ENCODE measurements around the gene STX2. TPM values are rescaled to one million over a fixed set of nuclear protein-coding genes. Genes with fewer than 3 reads are reported as not detected.

The STX2 gene
- total and polyA plus RNA-seq, 2 donors (not counting 3 experiments of a cell fraction or from before 2014, with no cell fraction given): 26.2 to 32.6 TPM

DNA sequence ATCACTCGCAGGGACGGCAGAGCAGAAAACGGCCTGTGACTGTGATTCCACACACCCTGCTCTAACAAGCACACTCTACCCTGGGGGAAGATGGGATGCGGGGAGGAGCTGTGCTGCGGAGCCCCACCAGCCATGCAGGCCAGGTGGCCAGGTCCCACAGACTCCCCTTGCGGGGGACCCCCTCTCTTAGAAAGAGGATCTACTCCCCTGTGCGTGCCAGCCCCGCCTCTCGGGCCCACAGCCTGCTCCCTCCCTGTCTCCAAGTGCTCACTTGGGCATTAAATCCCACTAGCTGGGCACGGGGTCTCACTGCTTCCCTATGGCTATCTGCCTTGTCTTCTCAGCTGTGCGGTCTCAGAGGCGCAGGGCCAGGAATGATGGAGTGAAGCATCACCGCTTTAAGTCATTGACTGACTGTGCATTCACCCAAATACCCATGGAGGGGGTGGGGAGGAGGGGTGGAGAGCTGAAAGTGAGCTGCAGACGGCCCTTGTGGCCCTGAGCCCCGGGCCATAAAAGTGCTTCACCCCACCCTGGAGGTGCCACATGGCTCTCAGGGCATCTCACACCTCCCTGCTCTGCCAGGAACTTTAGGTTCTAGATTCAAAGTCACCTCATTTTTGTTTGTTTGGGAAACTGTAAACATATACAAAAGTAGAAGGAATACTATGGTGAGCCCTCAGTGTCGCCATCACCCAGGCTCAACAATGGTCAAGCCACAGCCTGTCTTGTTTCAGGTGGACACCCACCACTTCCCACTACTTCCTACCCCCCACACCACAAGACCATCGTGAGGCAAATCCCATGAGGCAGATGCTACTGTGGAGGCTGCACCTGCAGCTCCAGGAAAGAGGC, 9.4 kb downstream of the STX2 start:
- Histone ChIP-seq H4K20me1 (replicated peaks; ENCODE audit: control insufficient read depth, extremely low read depth, insufficient read depth, low read length) (no peaks in the 10 kb centered on the region), H3K9ac (replicated peaks; ENCODE audit: extremely low read depth, insufficient read depth, low read length) (no peak overlapping the region), H3K9me1 (replicated peaks; ENCODE audit: control insufficient read depth, extremely low read depth, insufficient read depth, low read length) (no peaks in the 10 kb centered on the region), H3K4me2 (ENCODE audit: insufficient read depth, low read length) (no peak overlapping the region), H3K79me2 (ENCODE audit: control insufficient read depth, insufficient read depth, low read length) (peaks cover 53% of the 10 kb centered on the region), H3K36me3 (ENCODE audit: control insufficient read depth in 2 of 2, extremely low read depth in 1 of 2, insufficient read depth in 2 of 2, low read length in 2 of 2) (no peaks in the 10 kb centered on the region), H3K9me3 (replicated peaks; ENCODE audit: control insufficient read depth, insufficient read depth, low read length) (no peaks in the 10 kb centered on the region), H3K27ac (ENCODE audit: insufficient read depth, low read depth, low read length) (no peak overlapping the region), H3K27me3 (ENCODE audit: control insufficient read depth in 2 of 2, insufficient read depth in 2 of 2, low read length in 2 of 2) (no peaks in the 10 kb centered on the region), H2AFZ (ENCODE audit: low read depth, low read length) (no peak overlapping the region), H3K4me1 (ENCODE audit: control insufficient read depth, extremely low read depth, insufficient read depth, low read length) (no peaks in the 10 kb centered on the region), H3K4me3 (replicated peaks in 1 of 3; ENCODE audit: insufficient read depth in 1 of 3, low read depth in 1 of 3, low read length in 3 of 3) (no peak overlapping the region)
- TF ChIP-seq EZH2 (IDR thresholded peaks at IDR 0.05; ENCODE audit: borderline replicate concordance, low read depth, low read length, severe bottlenecking) (no peak), JUN (IDR thresholded peaks at IDR 0.05; ENCODE audit: borderline replicate concordance, insufficient read depth, insufficient read length, low read depth) (no peak), POLR2AphosphoS5 (IDR thresholded peaks at IDR 0.05; ENCODE audit: insufficient read depth, low read depth, low read length) (no peak), MYC (IDR thresholded peaks at IDR 0.05; ENCODE audit: low read depth, low read length) (no peak), POLR2A (IDR thresholded peaks at IDR 0.05; ENCODE audit: low read depth, low read length) (no peak), FOS (IDR thresholded peaks at IDR 0.05; ENCODE audit: borderline replicate concordance, insufficient read depth, low read length) (no peak), GATA2 (IDR thresholded peaks at IDR 0.05; ENCODE audit: insufficient read depth, insufficient read length, low read depth, low read length) (no peak)
- TF ChIP-seq, protein P1, sequence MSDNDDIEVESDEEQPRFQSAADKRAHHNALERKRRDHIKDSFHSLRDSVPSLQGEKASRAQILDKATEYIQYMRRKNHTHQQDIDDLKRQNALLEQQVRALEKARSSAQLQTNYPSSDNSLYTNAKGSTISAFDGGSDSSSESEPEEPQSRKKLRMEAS (IDR thresholded peaks at IDR 0.05; ENCODE audit: insufficient read depth, insufficient read length): no peak
- TF ChIP-seq, protein P2, sequence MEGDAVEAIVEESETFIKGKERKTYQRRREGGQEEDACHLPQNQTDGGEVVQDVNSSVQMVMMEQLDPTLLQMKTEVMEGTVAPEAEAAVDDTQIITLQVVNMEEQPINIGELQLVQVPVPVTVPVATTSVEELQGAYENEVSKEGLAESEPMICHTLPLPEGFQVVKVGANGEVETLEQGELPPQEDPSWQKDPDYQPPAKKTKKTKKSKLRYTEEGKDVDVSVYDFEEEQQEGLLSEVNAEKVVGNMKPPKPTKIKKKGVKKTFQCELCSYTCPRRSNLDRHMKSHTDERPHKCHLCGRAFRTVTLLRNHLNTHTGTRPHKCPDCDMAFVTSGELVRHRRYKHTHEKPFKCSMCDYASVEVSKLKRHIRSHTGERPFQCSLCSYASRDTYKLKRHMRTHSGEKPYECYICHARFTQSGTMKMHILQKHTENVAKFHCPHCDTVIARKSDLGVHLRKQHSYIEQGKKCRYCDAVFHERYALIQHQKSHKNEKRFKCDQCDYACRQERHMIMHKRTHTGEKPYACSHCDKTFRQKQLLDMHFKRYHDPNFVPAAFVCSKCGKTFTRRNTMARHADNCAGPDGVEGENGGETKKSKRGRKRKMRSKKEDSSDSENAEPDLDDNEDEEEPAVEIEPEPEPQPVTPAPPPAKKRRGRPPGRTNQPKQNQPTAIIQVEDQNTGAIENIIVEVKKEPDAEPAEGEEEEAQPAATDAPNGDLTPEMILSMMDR (IDR thresholded peaks at IDR 0.05; ENCODE audit: extremely low read depth in 1 of 2, insufficient read depth in 1 of 2, low read depth in 1 of 2, low read length in 2 of 2): no peak
- CTCF ChIA-PET: interaction anchor here (0.9 kb wide), 1 partner anchor 10 kb away, joined by 5 read pairs; no protein-coding TSS in a partner anchor
- FAIRE-seq (no peak), DNase-seq (ENCODE audit: low read depth, low spot score) (no peak)
- dilution Hi-C loops (cut with MboI; ENCODE audit: extremely low pct_ligation_motif_present, low sequenced_read_pairs): no loop called here
- intact Hi-C loops (cut with micrococcal nuclease): no loop called here
- BruUV-seq (replicated peaks): no TSS peak
- POLR2A ChIA-PET: no interaction called here
